OCI-LY7 (cell line): ENCODE measurements around the gene C12orf75. TPM values are rescaled to one million over a fixed set of nuclear protein-coding genes. Genes with fewer than 3 reads are reported as not detected.
"Not testable (repeated sequence)": the region's sequence is repeated elsewhere in the genome, so short reads cannot be mapped to it uniquely, and the experiment has no call there.

Experiments used
- BruUV-seq: library from RNA; stranded (reverse); fragments of 400-500 nt; replicated peaks from 2 replicates; lab custom pipeline; 2021; lab: Mats Ljungman, UMichigan
- CTCF ChIA-PET: fragments of 300-600 bp; sonication (Branson Sonifier 250); formaldehyde crosslinking; loops from one replicate; lab custom pipeline; 2022; ENCODE audit warnings: antibody characterized with exemption; ENCODE audit not compliant: unreplicated experiment; lab: Charles Lee
- POLR2A ChIA-PET: fragments of 300-600 bp; sonication (Branson Sonifier 250); formaldehyde crosslinking; loops from one replicate; lab custom pipeline; 2022; ENCODE audit warnings: antibody characterized with exemption; lab: Charles Lee
- DNase-seq: peaks from one replicate; pipeline ENCODE4 v3.0.0-alpha.2; 2015; ENCODE audit warnings: low spot score
- H2AFZ ChIP-seq: fragments of 200-600 bp; sonication (generic), shearing (Covaris generic); 2 replicates; pipeline ENCODE4 v1.6.1; 2014; ENCODE audit warnings: mild to moderate bottlenecking, antibody characterized with exemption, low read length, moderate library complexity
- H3K27ac ChIP-seq: fragments of 200-600 bp; sonication (generic); 2 replicates; pipeline ENCODE4 v1.5.1; 2014; ENCODE audit warnings: mixed run types, low read depth, mild to moderate bottlenecking, moderate library complexity, low read length, inconsistent platforms; ENCODE audit not compliant: poor library complexity, severe bottlenecking
- H3K36me3 ChIP-seq: fragments of 200-600 bp; sonication (generic); 2 replicates; pipeline ENCODE4 v1.6.1; 2014; ENCODE audit warnings: mild to moderate bottlenecking, antibody characterized with exemption, low read length, moderate library complexity, mixed read lengths; ENCODE audit not compliant: insufficient read depth
- H3K4me1 ChIP-seq: fragments of 200-600 bp; sonication (generic); 2 replicates; pipeline ENCODE4 v1.5.1; 2014; ENCODE audit warnings: mild to moderate bottlenecking, low read length; ENCODE audit not compliant: insufficient read depth, poor library complexity, severe bottlenecking
- H3K4me2 ChIP-seq: fragments of 200-600 bp; sonication (generic); 2 replicates; pipeline ENCODE4 v1.6.1; 2014; ENCODE audit warnings: mild to moderate bottlenecking, low read length
- H3K4me3 ChIP-seq: fragments of 200-600 bp; sonication (generic); 2 replicates; pipeline ENCODE4 v1.5.1; 2014; ENCODE audit warnings: mild to moderate bottlenecking, low read depth, low read length; ENCODE audit not compliant: poor library complexity, severe bottlenecking
- H3K79me2 ChIP-seq: fragments of 200-600 bp; sonication (generic); 2 replicates; pipeline ENCODE4 v1.6.1; 2016; ENCODE audit warnings: low read depth, mild to moderate bottlenecking, low read length, moderate library complexity, mixed read lengths; ENCODE audit not compliant: insufficient read depth
- H3K9me2 ChIP-seq: fragments of 200-600 bp; sonication (generic); 2 replicates; pipeline ENCODE4 v1.6.1; 2016; ENCODE audit warnings: mild to moderate bottlenecking, low read length, mixed read lengths; ENCODE audit not compliant: insufficient read depth
- H3K9me3 ChIP-seq: fragments of 200-600 bp; sonication (generic); 2 replicates; pipeline ENCODE4 v1.6.1; 2014; ENCODE audit warnings: mild to moderate bottlenecking, mixed run types, low read length, mixed read lengths
- H4K20me1 ChIP-seq: fragments of 200-600 bp; sonication (generic); 2 replicates; pipeline ENCODE4 v1.6.1; 2014; ENCODE audit warnings: mild to moderate bottlenecking, antibody characterized with exemption, low read length, moderate library complexity, mixed read lengths; ENCODE audit not compliant: insufficient read depth
- CTCF ChIP-seq: fragments of 200-600 bp; sonication (generic); conservative IDR thresholded peaks from 2 replicates; pipeline ENCODE4 v1.5.1; 2014; ENCODE audit warnings: mild to moderate bottlenecking, antibody characterized with exemption, low read length, moderate library complexity, mixed read lengths
- EZH2phosphoT487 ChIP-seq: fragments of 200-600 bp; sonication (generic); IDR thresholded peaks from 2 replicates; pipeline ENCODE4 v1.6.1; 2018; ENCODE audit warnings: low read depth, borderline replicate concordance, mild to moderate bottlenecking, mixed run types, antibody characterized with exemption, low read length, moderate library complexity, mixed read lengths
- intact Hi-C: fragments of 100-400 bp; cut with micrococcal nuclease; formaldehyde crosslinking; loops from one replicate; pipeline ENCODE4 v1.10.0; 2022; ENCODE audit not compliant: unreplicated experiment
- total RNA-seq, 2 experiments: library from RNA; depleted of rRNA in 1 of 2; stranded (reverse); fragments of >200 nt in 1 of 2; shearing (Covaris generic) in 1 of 2; gene quantifications; 2 replicates each; pipeline ENCODE4 v1.2.3, GENCODE V29; 2014 to 2022

C12orf75 gene
- total RNA-seq, 2 experiments from 2014 or later: 147 to 505 TPM

DNA sequence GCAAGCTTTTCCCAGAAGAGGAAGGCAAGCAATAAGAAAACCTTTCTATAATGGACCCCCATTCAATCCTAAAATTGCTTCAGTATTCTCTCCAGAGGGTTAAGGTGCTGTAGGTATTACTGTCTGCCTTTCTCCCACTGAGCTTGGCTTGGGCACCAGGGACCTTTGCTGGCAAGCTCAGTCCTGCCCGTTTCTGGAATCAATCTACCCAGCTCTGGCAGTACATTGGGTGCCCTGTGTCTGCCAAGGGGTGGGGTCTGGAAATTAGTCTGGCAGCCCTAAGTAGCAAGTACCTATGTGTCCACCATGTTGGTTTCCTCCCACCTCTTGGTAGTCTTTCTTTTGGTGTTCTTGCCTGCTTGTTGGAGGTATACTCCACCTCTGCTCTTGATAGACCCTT is 72.6 kb downstream of the C12orf75 start:
- intact Hi-C loops: no loop called here
- Histone ChIP-seq H3K4me3 (no peak overlapping the region), H4K20me1 (no peaks in the 10 kb centered on the region), H3K36me3 (no peaks in the 10 kb centered on the region), H3K27ac (no peak overlapping the region), H3K4me1 (no peaks in the 10 kb centered on the region), H3K9me3 (peaks cover 9% of the 10 kb centered on the region; the same call in 1 of the 2 replicates), H3K9me2 (no peaks in the 10 kb centered on the region), H3K79me2 (no peaks in the 10 kb centered on the region), H2AFZ (no peak overlapping the region), H3K4me2 (no peak overlapping the region)
- POLR2A ChIA-PET: no interaction called here
- no peak for TF ChIP-seq EZH2phosphoT487
- TF ChIP-seq CTCF: no peak
- no TSS peak for BruUV-seq
- no peak for DNase-seq
- CTCF ChIA-PET: no interaction called here

DNA sequence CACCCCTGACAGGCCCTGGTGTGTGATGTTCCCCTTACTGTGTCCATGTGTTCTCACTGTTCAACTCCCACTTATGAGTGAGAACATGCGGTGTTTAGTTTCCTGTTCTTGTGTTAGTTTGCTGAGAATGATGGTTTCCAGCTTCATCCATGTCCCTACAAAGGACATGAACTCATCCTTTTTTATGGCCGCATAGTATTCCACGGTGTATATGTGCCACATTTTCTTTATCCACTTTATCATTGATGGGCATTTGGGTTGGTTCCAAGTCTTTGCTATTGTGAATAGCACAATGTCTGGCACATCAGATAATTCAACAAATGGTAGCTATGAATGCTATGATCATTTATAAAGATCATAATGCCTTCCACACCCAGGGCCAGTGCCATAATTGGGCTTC is 73.6 kb downstream of the C12orf75 start:
- H3K4me2 ChIP-seq, H3K36me3 ChIP-seq, BruUV-seq, DNase-seq, CTCF ChIA-PET, H4K20me1 ChIP-seq, H3K79me2 ChIP-seq, POLR2A ChIA-PET, H3K27ac ChIP-seq, H3K9me3 ChIP-seq, intact Hi-C loops, H3K4me1 ChIP-seq, H3K9me2 ChIP-seq, H3K4me3 ChIP-seq, H2AFZ ChIP-seq: not testable (repeated sequence)

GRCh38 chr12:105406497-105406896 is 76.0 kb downstream of the C12orf75 start:
- CTCF ChIA-PET: interaction anchor here (0.6 kb wide), 1 partner anchor 86 kb away, joined by 3 read pairs; no protein-coding TSS in a partner anchor
- BruUV-seq: no TSS peak

More at GRCh38 chr12:105406497-105406896, 76.0 kb downstream of the C12orf75 start:
- no peaks in the 10 kb centered on the region for H3K79me2 ChIP-seq
- H3K27ac ChIP-seq: no peak overlapping the region
- intact Hi-C loops: no loop called here
- POLR2A ChIA-PET: no interaction called here
- H3K4me2 ChIP-seq: no peak overlapping the region
- no peak overlapping the region for H2AFZ ChIP-seq
- H3K4me3 ChIP-seq: no peak overlapping the region
- H3K9me2 ChIP-seq: no peaks in the 10 kb centered on the region
- no peaks in the 10 kb centered on the region for H3K9me3 ChIP-seq
- no peaks in the 10 kb centered on the region for H4K20me1 ChIP-seq
- TF ChIP-seq CTCF (no peak), EZH2phosphoT487 (no peak)
- no peak for DNase-seq
- no peaks in the 10 kb centered on the region for H3K4me1 ChIP-seq
- no peaks in the 10 kb centered on the region for H3K36me3 ChIP-seq
